CD4-positive, alpha-beta T cell treated with Interleukin-6 at 100 ng/mL for 8 hours (primary cell): ENCODE measurements around the gene BMP4.

Experiments
- DNase-seq: peaks from one replicate; pipeline ENCODE4 v3.0.0-alpha.2; 2020; ENCODE audit warnings: mixed read lengths, low spot score

Gene BMP4

GRCh38 chr14:53946404-53947093, 10.1 kb downstream of the BMP4 start:
- no peak for DNase-seq

GRCh38 chr14:53946071-53946403, 10.6 kb downstream of the BMP4 start:
- DNase-seq, result no peak

GRCh38 chr14:53943751-53944083, 12.9 kb downstream of the BMP4 start:
- DNase-seq, result no peak

GRCh38 chr14:53942970-53943750, 13.5 kb downstream of the BMP4 start:
- DNase-seq, result no peak

GRCh38 chr14:53938136-53938837, 18.3 kb downstream of the BMP4 start:
- no peak for DNase-seq

- no peak for DNase-seq
Observed at GRCh38 chr14:53934778-53935414, 21.7 kb downstream of the BMP4 start.

GRCh38 chr14:53932966-53933365, 23.7 kb downstream of the BMP4 start:
- DNase-seq, result no peak

GRCh38 chr14:53929871-53930715, 26.5 kb downstream of the BMP4 start:
- DNase-seq, result peak; percentile 5

- DNase-seq, result no peak
Observed at GRCh38 chr14:53927171-53927570, 29.5 kb downstream of the BMP4 start.

GRCh38 chr14:53925201-53925766, 31.3 kb downstream of the BMP4 start:
- no peak for DNase-seq

- no peak for DNase-seq
Observed at GRCh38 chr14:53924753-53925152, 31.9 kb downstream of the BMP4 start.

- no peak for DNase-seq
Observed at GRCh38 chr14:53921027-53921426, 35.6 kb downstream of the BMP4 start.

GRCh38 chr14:53916239-53916638, 40.4 kb downstream of the BMP4 start:
- DNase-seq, result no peak

GRCh38 chr14:53915364-53916014, 41.1 kb downstream of the BMP4 start:
- no peak for DNase-seq

GRCh38 chr14:53912021-53912420, 44.6 kb downstream of the BMP4 start:
- no peak for DNase-seq

- no peak for DNase-seq
Observed at GRCh38 chr14:53908416-53908815, 48.2 kb downstream of the BMP4 start.

GRCh38 chr14:53902307-53902706, 54.3 kb downstream of the BMP4 start:
- no peak for DNase-seq

- DNase-seq, result no peak
Observed at GRCh38 chr14:53900499-53900898, 56.1 kb downstream of the BMP4 start.
